ENCODE results near the gene C19orf12. TPM values are rescaled to one million over a fixed set of nuclear protein-coding genes. Genes with fewer than 3 reads are reported as not detected.

C19orf12 gene
- total and polyA plus RNA-seq, 2 experiments from 2014 or later: 11.4 to 17.2 TPM

DNA sequence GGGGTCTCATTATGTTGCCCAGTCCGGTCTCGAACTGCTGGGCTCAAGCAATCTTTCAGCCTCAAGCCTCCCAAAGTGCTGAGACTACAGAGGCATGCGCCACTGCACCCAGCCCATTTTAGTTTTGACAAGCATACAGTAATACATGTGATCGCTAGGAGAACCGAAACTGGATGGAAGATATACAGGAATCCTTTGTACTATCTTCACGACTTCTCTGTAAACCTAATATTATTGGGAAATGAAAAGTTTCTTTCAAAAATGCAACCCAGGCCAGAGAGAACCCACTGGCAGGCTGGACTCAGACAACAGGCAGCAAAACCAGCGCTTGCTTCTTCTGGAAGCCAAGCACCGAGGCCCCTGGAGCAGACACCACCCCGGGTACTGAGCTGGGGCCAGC is 9.4 kb downstream of the C19orf12 start:
- H3K27me3 Mint-ChIP-seq (ENCODE audit: insufficient read depth, low read depth, poor library complexity): peaks cover 3% of the 10 kb centered on the region
- Histone ChIP-seq H4K20me1 (replicated peaks; ENCODE audit: insufficient read depth) (no peaks in the 10 kb centered on the region), H3K27ac (ENCODE audit: low read depth) (no peak overlapping the region), H3K4me3 (no peak overlapping the region), H2AFZ (no peak overlapping the region), H3K79me2 (replicated peaks; ENCODE audit: insufficient read depth) (0 out of 2 replicates have a peak, but pooled peaks cover 2% of the 10 kb centered on the region), H3K36me3 (ENCODE audit: insufficient read depth) (no peaks in the 10 kb centered on the region), H3F3A (replicated peaks; ENCODE audit: low read depth) (no peaks in the 10 kb centered on the region), H3K4me1 (ENCODE audit: insufficient read depth) (no peaks in the 10 kb centered on the region), H3K27me3 (ENCODE audit: insufficient read depth) (no peaks in the 10 kb centered on the region), H3K9me2 (ENCODE audit: insufficient read depth) (no peaks in the 10 kb centered on the region), H3K4me2 (no peak overlapping the region)
- no peaks in the 10 kb centered on the region for H3K36me3 Mint-ChIP-seq (ENCODE audit: low read depth)
- no peak for ATAC-seq
- no peak overlapping the region for H3K4me3 Mint-ChIP-seq
- no peak overlapping the region for H3K27ac Mint-ChIP-seq
- no peaks in the 10 kb centered on the region for H3K9me3 Mint-ChIP-seq
- TF ChIP-seq EZH2phosphoT487 (IDR thresholded peaks at IDR 0.05; ENCODE audit: unreplicated experiment): no peak
- TF ChIP-seq, protein P1, sequence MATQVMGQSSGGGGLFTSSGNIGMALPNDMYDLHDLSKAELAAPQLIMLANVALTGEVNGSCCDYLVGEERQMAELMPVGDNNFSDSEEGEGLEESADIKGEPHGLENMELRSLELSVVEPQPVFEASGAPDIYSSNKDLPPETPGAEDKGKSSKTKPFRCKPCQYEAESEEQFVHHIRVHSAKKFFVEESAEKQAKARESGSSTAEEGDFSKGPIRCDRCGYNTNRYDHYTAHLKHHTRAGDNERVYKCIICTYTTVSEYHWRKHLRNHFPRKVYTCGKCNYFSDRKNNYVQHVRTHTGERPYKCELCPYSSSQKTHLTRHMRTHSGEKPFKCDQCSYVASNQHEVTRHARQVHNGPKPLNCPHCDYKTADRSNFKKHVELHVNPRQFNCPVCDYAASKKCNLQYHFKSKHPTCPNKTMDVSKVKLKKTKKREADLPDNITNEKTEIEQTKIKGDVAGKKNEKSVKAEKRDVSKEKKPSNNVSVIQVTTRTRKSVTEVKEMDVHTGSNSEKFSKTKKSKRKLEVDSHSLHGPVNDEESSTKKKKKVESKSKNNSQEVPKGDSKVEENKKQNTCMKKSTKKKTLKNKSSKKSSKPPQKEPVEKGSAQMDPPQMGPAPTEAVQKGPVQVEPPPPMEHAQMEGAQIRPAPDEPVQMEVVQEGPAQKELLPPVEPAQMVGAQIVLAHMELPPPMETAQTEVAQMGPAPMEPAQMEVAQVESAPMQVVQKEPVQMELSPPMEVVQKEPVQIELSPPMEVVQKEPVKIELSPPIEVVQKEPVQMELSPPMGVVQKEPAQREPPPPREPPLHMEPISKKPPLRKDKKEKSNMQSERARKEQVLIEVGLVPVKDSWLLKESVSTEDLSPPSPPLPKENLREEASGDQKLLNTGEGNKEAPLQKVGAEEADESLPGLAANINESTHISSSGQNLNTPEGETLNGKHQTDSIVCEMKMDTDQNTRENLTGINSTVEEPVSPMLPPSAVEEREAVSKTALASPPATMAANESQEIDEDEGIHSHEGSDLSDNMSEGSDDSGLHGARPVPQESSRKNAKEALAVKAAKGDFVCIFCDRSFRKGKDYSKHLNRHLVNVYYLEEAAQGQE (IDR thresholded peaks at IDR 0.05; ENCODE audit: unreplicated experiment): no peak
- no peak for TF ChIP-seq POLR2AphosphoS5 (IDR thresholded peaks at IDR 0.05; ENCODE audit: low read depth)
- TF ChIP-seq, protein P2, sequence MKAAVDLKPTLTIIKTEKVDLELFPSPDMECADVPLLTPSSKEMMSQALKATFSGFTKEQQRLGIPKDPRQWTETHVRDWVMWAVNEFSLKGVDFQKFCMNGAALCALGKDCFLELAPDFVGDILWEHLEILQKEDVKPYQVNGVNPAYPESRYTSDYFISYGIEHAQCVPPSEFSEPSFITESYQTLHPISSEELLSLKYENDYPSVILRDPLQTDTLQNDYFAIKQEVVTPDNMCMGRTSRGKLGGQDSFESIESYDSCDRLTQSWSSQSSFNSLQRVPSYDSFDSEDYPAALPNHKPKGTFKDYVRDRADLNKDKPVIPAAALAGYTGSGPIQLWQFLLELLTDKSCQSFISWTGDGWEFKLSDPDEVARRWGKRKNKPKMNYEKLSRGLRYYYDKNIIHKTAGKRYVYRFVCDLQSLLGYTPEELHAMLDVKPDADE (IDR thresholded peaks at IDR 0.05): no peak
- no peak for TF ChIP-seq STAT1 (IDR thresholded peaks at IDR 0.05; ENCODE audit: unreplicated experiment)
- TF ChIP-seq, protein P3, sequence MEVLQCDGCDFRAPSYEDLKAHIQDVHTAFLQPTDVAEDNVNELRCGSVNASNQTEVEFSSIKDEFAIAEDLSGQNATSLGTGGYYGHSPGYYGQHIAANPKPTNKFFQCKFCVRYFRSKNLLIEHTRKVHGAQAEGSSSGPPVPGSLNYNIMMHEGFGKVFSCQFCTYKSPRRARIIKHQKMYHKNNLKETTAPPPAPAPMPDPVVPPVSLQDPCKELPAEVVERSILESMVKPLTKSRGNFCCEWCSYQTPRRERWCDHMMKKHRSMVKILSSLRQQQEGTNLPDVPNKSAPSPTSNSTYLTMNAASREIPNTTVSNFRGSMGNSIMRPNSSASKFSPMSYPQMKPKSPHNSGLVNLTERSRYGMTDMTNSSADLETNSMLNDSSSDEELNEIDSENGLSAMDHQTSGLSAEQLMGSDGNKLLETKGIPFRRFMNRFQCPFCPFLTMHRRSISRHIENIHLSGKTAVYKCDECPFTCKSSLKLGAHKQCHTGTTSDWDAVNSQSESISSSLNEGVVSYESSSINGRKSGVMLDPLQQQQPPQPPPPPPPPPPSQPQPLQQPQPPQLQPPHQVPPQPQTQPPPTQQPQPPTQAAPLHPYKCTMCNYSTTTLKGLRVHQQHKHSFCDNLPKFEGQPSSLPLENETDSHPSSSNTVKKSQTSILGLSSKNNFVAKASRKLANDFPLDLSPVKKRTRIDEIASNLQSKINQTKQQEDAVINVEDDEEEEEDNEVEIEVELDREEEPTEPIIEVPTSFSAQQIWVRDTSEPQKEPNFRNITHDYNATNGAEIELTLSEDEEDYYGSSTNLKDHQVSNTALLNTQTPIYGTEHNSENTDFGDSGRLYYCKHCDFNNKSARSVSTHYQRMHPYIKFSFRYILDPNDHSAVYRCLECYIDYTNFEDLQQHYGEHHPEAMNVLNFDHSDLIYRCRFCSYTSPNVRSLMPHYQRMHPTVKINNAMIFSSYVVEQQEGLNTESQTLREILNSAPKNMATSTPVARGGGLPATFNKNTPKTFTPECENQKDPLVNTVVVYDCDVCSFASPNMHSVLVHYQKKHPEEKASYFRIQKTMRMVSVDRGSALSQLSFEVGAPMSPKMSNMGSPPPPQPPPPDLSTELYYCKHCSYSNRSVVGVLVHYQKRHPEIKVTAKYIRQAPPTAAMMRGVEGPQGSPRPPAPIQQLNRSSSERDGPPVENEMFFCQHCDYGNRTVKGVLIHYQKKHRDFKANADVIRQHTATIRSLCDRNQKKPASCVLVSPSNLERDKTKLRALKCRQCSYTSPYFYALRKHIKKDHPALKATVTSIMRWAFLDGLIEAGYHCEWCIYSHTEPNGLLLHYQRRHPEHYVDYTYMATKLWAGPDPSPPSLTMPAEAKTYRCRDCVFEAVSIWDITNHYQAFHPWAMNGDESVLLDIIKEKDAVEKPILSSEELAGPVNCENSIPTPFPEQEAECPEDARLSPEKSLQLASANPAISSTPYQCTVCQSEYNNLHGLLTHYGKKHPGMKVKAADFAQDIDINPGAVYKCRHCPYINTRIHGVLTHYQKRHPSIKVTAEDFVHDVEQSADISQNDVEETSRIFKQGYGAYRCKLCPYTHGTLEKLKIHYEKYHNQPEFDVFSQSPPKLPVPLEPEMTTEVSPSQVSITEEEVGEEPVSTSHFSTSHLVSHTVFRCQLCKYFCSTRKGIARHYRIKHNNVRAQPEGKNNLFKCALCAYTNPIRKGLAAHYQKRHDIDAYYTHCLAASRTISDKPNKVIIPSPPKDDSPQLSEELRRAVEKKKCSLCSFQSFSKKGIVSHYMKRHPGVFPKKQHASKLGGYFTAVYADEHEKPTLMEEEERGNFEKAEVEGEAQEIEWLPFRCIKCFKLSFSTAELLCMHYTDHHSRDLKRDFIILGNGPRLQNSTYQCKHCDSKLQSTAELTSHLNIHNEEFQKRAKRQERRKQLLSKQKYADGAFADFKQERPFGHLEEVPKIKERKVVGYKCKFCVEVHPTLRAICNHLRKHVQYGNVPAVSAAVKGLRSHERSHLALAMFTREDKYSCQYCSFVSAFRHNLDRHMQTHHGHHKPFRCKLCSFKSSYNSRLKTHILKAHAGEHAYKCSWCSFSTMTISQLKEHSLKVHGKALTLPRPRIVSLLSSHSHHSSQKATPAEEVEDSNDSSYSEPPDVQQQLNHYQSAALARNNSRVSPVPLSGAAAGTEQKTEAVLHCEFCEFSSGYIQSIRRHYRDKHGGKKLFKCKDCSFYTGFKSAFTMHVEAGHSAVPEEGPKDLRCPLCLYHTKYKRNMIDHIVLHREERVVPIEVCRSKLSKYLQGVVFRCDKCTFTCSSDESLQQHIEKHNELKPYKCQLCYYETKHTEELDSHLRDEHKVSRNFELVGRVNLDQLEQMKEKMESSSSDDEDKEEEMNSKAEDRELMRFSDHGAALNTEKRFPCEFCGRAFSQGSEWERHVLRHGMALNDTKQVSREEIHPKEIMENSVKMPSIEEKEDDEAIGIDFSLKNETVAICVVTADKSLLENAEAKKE (CRISPR knock-in tag; IDR thresholded peaks at IDR 0.05): no peak
- TF ChIP-seq JUNB (IDR thresholded peaks at IDR 0.05; ENCODE audit: unreplicated experiment): no peak
- DNase-seq (ENCODE audit: low spot score): no peak
- no peaks in the 10 kb centered on the region for H3K4me1 Mint-ChIP-seq
